IPS-NIHi7 (cell line): ENCODE results near the gene RETREG2.
"Not testable (repeated sequence)": the region's sequence is repeated elsewhere in the genome, so short reads cannot be mapped to it uniquely, and the experiment has no call there.

Experiments
- DNase-seq: peaks from one replicate; pipeline ENCODE4 v3.0.0; 2012; ENCODE audit warnings: mixed read lengths; ENCODE audit errors: extremely low spot score

Gene RETREG2

GRCh38 chr2:219197388-219197787 lies 19.3 kb downstream of the RETREG2 start:
- no peak for DNase-seq

- no peak for DNase-seq
Measured at GRCh38 chr2:219198974-219199373, 20.9 kb downstream of the RETREG2 start.

GRCh38 chr2:219199470-219200211 lies 21.6 kb downstream of the RETREG2 start:
- DNase-seq = no peak

- not testable (repeated sequence) for DNase-seq
Measured at GRCh38 chr2:219200502-219201326, 22.6 kb downstream of the RETREG2 start.

- DNase-seq = not testable (repeated sequence)
Measured at GRCh38 chr2:219201331-219201730, 23.3 kb downstream of the RETREG2 start.

GRCh38 chr2:219204425-219205164 lies 26.5 kb downstream of the RETREG2 start:
- DNase-seq = no peak

GRCh38 chr2:219205165-219205538 lies 27.1 kb downstream of the RETREG2 start:
- no peak for DNase-seq

- DNase-seq = no peak
Measured at GRCh38 chr2:219205981-219206327, 27.9 kb downstream of the RETREG2 start.

- DNase-seq = peak; percentile 99
Measured at GRCh38 chr2:219206328-219207133, 28.5 kb downstream of the RETREG2 start, which contains the start of gene ZFAND2B. Gene ZFAND2B (plus strand): TSS chr2:219206782. CDS start chr2:219206988, 206 bp downstream.

GRCh38 chr2:219207134-219207883 lies 29.2 kb downstream of the RETREG2 start:
- peak; percentile 19 for DNase-seq

GRCh38 chr2:219207884-219208740 lies 30.0 kb downstream of the RETREG2 start:
- DNase-seq = no peak

GRCh38 chr2:219209236-219210195 lies 31.4 kb downstream of the RETREG2 start:
- no peak for DNase-seq

GRCh38 chr2:219210196-219210885 lies 32.3 kb downstream of the RETREG2 start:
- no peak for DNase-seq

- DNase-seq = no peak
Measured at GRCh38 chr2:219210886-219211362, 32.8 kb downstream of the RETREG2 start.

- DNase-seq = no peak
Measured at GRCh38 chr2:219213026-219213415, 34.9 kb downstream of the RETREG2 start.

GRCh38 chr2:219213486-219214071 lies 35.5 kb downstream of the RETREG2 start:
- DNase-seq = no peak

- DNase-seq = no peak
Measured at GRCh38 chr2:219214141-219214540, 36.1 kb downstream of the RETREG2 start.
